Stimulated activated CD8-positive, alpha-beta memory T cell treated with anti-CD3 and anti-CD28 coated beads, Interleukin-4, amount 100 ng/mL, for 4 hours (primary cell): ENCODE measurements around the gene ARMH3.

Source experiments
- DNase-seq, 2 donors: peaks; one replicate each; pipeline ENCODE4 v3.0.0-alpha.2; 2020; ENCODE audit warnings: low read depth in 2 of 2, low spot score in 1 of 2

Gene ARMH3

DNA sequence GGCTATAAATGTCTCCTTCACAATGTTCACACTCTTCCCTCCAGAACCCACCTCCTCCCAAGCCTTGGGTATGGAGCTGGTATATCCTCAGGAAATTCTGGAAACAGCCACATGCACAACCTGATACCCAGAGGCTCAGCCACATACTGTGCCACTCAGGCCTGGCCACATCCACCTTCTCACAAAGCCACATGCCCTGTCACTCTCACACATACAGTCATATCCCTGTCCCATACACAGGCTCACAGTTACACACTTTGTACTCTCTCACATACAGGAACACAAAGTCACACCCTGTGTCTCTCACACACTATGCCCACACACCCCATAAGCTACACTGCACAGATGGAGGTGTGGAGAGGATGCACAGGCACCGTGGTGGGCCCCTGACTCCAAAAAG, 222.5 kb downstream of the ARMH3 start:
- no peak for DNase-seq

GRCh38 chr10:101832325-101832771, 223.6 kb downstream of the ARMH3 start:
- no peak for DNase-seq

- DNase-seq = no peak
Observed at GRCh38 chr10:101831169-101831811, 224.7 kb downstream of the ARMH3 start.

GRCh38 chr10:101830322-101831168, 225.4 kb downstream of the ARMH3 start:
- peak; percentile 77 to 89 for DNase-seq

DNA sequence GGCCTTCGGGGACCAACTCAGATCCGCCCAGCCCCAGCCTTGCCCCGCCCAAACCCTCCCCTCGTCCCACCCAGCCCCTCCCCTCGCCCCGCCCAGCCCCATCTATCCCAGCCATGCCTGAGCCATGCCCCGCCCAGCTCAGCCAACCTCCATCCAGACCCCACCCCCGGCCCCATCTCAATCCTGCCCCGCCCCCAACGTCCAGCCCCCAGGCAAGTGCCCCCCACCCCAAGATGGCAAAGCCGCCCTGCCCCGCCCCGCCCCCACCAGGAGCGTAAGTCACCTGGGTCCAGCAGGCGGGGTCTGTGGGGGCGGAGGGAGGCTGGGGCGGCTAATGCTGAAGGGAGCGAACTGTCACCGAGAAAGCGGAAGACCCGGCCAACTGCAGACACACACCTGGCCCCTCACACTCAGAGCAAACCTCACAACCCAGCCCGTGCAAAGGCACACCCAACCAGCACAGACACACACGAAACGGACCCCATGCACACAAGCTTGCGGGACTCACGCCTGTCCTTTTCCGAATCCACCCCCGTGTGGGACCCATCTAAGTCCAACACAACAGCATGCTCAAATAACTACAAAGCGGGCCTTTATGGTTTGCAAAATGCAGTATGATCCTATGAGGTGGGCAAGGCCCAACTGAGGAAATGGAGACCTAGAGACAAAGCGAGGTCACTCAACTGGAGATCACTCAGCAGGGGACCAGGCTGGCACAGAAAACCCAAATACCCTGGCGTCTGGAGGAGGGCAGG, 226.2 kb downstream of the ARMH3 start:
- DNase-seq = peak; percentile 33 to 45

- no peak for DNase-seq
Observed at GRCh38 chr10:101828766-101829551, 227.0 kb downstream of the ARMH3 start.

GRCh38 chr10:101827919-101828600, 227.9 kb downstream of the ARMH3 start:
- no peak for DNase-seq

DNA sequence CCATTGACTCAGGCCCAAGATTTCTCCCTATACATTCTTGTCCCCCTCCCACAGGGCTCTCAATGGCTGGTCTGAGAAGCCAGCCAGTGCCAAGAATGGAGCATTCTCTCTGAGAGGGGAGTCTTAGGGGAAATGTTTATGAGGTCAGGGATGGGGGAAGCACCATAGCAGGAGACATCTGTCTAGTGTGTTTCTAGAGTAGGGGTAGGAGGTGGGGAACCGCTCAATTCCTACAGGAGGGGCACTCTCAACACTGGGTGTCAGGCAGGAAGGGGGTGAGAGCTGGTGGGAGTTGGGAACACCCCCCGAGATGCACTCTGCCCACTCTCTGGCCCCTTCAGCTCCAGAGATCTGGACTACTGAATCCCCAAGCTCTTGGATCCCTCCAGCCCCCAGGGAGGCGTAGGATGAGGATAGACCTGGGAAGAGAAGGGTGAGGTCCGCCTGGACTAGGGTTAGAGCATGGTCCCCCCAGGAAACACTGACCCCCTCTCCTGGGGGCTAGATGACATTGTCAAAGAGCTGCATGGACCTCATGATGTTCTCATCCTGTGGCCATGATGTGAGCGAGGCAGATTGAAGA, 229.0 kb downstream of the ARMH3 start:
- no peak for DNase-seq

DNA sequence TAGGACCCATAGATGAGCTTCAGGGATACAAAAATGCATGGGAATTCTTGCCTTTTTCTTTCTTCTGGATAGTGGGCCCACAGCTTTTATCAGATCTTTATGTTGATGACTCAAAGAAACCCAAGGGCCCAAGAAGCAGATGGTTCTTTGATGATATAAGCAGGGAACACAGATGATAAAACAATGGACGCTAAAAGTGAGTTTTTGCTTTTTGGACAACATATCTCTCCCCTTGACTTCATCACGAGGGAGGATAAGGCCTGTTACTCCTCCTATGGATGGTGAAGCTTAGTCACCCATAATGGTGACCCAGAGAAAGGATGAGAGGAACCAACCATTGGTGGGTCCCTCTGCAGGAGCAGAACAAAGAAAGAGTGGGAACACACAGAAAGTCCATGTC, 231.2 kb downstream of the ARMH3 start:
- DNase-seq = no peak

- no peak for DNase-seq
Observed at GRCh38 chr10:101818872-101819633, 236.9 kb downstream of the ARMH3 start.

DNA sequence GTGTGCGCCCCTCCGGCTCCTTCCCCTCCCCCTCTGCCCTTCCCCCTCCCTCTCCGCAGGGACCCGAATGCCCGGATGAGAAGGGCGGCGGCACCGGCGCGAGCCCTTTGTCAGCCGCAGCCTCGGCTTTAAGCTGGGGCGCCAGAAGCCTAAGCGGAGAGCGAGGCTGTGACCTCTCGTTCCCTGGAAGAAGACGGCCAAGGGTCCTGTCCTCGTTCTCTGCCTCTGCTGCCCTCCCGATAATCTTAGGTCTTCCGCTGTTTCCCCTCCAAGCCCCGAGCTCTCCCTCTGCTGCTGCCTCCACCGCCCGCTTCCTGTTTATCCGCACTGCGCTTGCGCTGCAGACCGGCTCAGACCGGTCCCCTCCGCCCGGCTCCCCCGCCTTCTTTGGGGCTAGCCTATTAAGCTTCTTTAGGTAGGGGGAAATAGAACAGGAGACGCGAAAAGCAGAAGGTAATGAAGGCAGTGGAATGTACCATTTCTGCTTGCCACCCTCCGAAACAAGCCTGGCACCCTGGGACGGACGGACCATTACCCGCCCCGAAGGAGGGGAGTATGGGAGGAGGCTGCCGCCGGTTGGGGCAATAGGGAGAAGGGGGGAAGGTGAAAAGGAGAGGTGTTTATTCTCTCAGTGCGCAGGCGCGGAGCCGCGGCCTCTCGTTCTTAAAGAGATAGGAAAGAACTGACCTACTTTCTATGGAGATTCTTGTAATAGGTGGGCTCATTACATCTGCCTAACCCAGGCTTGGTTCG, 237.7 kb downstream of the ARMH3 start, which contains the start of gene OGA:
Gene OGA (minus strand): TSS at position 326 of the 753 bp plus-strand sequence. CDS start 422 bp downstream, outside the sequence.
- peak; percentile 94 to 95 for DNase-seq

DNA sequence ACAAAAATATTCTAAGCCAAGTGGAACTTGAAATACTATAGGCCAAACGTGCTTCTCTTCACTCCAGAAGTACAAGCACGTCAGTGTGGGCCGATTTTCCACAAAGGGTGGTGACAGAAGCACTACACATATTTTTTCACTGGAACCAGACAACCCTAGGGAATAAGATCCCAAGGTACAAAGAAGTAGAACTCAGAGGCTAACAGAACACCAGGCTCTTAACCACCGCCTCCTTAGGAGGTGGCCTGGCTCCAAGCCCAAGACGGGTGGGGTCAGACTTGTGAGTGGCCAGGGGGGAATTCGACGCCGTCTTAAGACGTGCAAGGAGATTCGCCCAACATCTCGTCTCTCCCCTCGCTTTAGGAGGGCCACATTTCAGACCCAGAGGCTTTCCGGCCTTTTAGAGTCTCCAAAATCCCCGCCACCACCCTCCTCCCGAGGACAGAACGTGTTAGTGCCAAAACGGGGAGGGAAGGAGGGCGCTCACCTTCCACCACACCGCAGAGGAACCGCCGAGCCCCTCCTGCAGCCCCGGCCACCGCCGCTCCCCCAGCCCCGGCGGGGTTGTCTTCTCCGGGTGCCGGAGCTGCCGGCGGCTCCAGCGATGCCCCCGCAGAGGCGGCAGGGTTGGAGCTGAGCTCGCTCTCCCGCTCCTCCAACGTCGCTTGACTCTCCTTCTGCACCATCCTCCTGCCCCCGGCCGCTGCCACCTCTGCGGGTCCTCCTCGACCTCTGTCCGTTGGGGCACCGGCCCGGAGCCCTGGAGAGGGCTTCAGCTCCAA, 238.4 kb downstream of the ARMH3 start:
- no peak for DNase-seq

GRCh38 chr10:101816913-101817336, 239.0 kb downstream of the ARMH3 start:
- no peak for DNase-seq

DNA sequence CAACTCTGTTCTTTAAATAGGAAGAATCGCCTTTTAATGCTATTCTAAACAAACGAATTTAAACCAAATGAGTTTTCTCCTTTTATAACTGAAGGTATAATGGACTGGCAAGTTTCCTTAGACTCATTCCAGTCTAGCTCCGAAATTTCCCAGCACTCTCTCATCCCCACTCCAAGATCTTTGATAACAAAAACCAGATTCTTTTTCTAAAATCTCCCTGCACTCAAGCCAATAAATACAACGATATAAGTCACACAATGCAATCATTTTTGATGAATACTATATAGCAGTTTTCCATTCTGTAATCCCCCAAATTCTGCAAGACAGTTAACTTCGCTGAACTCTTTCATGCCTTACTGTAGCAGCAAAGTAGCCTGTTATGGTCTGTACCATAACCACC, 239.6 kb downstream of the ARMH3 start:
- no peak for DNase-seq

DNA sequence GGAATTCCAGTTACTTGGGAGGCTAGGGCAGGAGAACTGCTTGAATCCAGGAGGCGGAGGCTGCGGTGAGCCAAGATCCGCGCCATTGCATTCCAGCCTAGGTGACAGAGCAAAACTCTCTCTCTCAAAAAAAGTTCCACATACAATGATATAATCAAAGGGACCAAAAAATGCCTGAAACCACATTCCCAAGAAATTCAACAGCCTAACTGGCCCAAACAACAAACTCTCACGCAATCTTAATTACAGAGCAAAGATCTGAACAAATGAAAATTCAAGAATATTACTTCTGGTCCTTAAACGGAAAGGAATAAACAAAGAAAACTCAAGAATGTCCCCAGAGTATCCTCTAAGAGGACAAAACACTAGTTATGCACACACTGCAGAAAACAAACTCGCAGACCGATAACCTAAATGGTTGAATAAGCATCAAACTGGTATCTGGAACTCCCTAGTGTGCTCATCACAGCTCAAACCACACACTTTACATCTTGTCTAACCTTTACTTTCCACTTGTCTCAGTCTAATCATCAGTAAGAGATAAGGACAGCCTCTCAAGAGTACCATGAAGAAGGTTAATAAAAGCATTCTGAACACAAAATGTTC, 241.4 kb downstream of the ARMH3 start:
- no peak for DNase-seq

DNA sequence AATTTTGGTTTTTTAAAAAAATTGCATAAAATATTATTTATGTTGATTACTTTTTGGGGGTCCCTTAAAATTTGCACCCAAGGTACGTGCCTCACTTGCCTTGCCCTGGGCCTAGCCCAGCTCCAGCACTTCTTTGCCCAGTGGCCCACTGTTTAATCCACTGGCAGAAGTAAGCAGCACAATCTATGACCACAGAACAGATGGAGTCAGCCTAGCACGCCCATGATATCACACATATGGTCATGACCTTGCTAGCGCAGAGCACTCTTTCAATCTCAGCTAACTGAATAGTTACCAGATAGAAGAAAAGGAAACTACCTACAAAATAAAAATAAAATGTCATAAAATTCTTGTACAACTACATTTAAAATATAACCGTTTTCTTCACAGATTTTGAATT, 243.4 kb downstream of the ARMH3 start:
- no peak for DNase-seq

DNA sequence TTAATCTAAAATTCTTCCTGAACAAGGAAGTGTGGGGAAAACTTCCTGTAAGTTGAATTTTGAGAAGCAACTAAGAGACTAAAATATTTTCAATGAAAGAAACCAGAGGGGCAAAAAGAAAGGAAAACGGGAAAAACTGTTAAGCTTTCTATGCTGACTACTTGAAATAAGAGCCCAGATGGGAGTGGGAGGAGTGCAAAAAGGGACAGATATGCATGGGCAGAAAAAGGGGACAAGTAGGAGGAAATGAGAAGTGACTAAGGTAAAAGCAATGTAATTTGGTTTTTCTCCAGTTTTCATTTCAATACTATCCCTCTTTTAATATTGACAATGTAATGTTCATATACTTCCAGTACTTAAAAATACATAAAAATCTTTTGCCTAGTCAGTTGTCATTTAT, 248.8 kb downstream of the ARMH3 start:
- DNase-seq = no peak
